Measurements from ENCODE around the gene TMEM245.

GRCh38 chr9:109094268-109094667 is 25.5 kb downstream of the TMEM245 start:
- TF ChIP-seq GATA3 (IDR thresholded peaks at IDR 0.05; ENCODE audit: low read depth, low read length), result no peak
- no peak for TF ChIP-seq GATA2 (IDR thresholded peaks at IDR 0.05; ENCODE audit: low read depth, low read length)

Measured in SH-SY5Y (cell line).